ENCODE results near the gene OLFML2A.

GRCh38 chr9:124857533-124858162 lies 80.7 kb downstream of the OLFML2A start:
- no peak for TF ChIP-seq CTCF (IDR thresholded peaks at IDR 0.05; ENCODE audit: insufficient read depth, low read length)
- peak; percentile 51; the same call in 1 of the 2 replicates for TF ChIP-seq POLR2AphosphoS5 (IDR thresholded peaks at IDR 0.05; ENCODE audit: low read depth)
- TF ChIP-seq REST (IDR thresholded peaks at IDR 0.05; ENCODE audit: insufficient replicate concordance, low read depth), result no peak
- no peak for TF ChIP-seq GABPA (IDR thresholded peaks at IDR 0.05; ENCODE audit: low read depth)

Measured in HL-60 (cell line).